OCI-LY7 (cell line): ENCODE data around the gene FADS6.

Source experiments
- EZH2phosphoT487 ChIP-seq: fragments of 200-600 bp; sonication (generic); IDR thresholded peaks from 2 replicates; pipeline ENCODE4 v1.6.1; 2018; ENCODE audit warnings: low read depth, borderline replicate concordance, mild to moderate bottlenecking, mixed run types, antibody characterized with exemption, low read length, moderate library complexity, mixed read lengths
- TF ChIP-seq, protein P1 (sequence below): fragments of 200-600 bp; sonication (generic); conservative IDR thresholded peaks from 2 replicates; pipeline ENCODE4 v1.5.1; 2014; ENCODE audit warnings: mild to moderate bottlenecking, antibody characterized with exemption, low read length, moderate library complexity, mixed read lengths

DNA sequence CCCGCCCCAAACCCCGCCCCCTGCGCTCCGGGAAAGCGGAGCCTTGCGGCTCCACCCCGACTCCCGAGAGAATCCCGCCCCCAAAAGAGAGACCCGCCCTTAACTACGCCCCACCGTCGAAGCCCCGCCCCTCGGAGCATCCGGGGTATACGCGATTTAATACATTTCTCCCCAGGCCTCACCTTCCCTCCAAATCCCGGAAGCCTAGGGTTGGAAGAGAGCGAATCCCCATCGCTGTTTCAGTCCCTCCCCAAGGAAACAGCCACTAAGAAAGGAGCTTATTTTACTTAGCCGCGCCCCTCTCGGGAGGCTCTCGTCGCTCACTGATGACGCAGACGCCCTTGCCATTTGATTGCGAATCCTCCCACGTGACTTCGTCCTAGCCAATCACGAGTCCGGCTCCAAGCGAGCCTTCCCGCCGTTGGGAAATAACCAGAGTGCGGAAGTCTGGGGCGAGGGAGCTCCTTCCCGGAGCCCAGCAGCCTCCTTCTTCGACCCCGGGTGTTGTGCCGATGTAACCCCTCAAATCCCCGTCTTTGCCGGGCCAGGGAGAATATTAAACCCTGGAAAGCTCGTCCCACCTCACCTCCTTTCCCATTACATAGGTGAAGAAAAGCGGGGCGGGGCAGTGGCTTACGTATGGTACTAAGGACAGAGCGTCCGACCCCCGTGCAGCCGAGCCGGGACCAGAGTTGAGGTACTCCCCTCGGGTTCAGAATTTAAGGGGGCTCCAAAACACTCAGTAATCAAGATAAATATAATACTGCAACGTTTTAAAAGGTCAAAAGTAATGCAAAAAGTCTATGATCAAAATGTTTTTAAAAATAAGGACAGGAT is 20.2 kb downstream of the FADS6 start:
- TF ChIP-seq, protein P1, sequence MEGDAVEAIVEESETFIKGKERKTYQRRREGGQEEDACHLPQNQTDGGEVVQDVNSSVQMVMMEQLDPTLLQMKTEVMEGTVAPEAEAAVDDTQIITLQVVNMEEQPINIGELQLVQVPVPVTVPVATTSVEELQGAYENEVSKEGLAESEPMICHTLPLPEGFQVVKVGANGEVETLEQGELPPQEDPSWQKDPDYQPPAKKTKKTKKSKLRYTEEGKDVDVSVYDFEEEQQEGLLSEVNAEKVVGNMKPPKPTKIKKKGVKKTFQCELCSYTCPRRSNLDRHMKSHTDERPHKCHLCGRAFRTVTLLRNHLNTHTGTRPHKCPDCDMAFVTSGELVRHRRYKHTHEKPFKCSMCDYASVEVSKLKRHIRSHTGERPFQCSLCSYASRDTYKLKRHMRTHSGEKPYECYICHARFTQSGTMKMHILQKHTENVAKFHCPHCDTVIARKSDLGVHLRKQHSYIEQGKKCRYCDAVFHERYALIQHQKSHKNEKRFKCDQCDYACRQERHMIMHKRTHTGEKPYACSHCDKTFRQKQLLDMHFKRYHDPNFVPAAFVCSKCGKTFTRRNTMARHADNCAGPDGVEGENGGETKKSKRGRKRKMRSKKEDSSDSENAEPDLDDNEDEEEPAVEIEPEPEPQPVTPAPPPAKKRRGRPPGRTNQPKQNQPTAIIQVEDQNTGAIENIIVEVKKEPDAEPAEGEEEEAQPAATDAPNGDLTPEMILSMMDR, result no peak
- TF ChIP-seq EZH2phosphoT487, result no peak
